Esophagus (tissue), 2 donors: ENCODE measurements around the gene TBXA2R. TPM values are rescaled to one million over a fixed set of nuclear protein-coding genes. Genes with fewer than 3 reads are reported as not detected.

Experiments used
- H3K27ac ChIP-seq, 2 donors: one replicate each; pipeline ENCODE4 v1.5.1; 2013; ENCODE audit warnings: low read depth in 2 of 2, mild to moderate bottlenecking in 2 of 2, inconsistent platforms in 1 of 2, low read length in 1 of 2, moderate library complexity in 1 of 2
- H3K27me3 ChIP-seq, 2 donors: one replicate each; pipeline ENCODE4 v1.6.1; 2013; ENCODE audit warnings: low read length in 2 of 2, control low read depth in 1 of 2, mild to moderate bottlenecking in 1 of 2; ENCODE audit not compliant: insufficient read depth in 2 of 2, control insufficient read depth in 1 of 2
- H3K36me3 ChIP-seq, 2 donors: one replicate each; pipeline ENCODE4 v1.6.1; 2013; ENCODE audit warnings: low read length in 1 of 2; ENCODE audit not compliant: control insufficient read depth in 2 of 2, insufficient read depth in 2 of 2
- H3K4me1 ChIP-seq, 2 donors: one replicate each; pipeline ENCODE4 v1.6.1; 2013; ENCODE audit warnings: low read length in 1 of 2; ENCODE audit not compliant: control insufficient read depth in 2 of 2, insufficient read depth in 2 of 2
- H3K4me3 ChIP-seq, 2 donors: one replicate each; pipeline ENCODE4 v1.5.1; 2013; ENCODE audit warnings: low read length in 2 of 2, mild to moderate bottlenecking in 2 of 2, low read depth in 1 of 2, moderate library complexity in 1 of 2
- H3K9me3 ChIP-seq, 2 donors: one replicate each; pipeline ENCODE4 v1.6.1; 2013; ENCODE audit warnings: mild to moderate bottlenecking in 2 of 2, low read depth in 1 of 2, low read length in 1 of 2, moderate library complexity in 1 of 2; ENCODE audit not compliant: control insufficient read depth in 2 of 2, insufficient read depth in 1 of 2
- WGBS, 2 donors: extraction: QIAGEN DNeasy Blood & Tissue Kit; methylation state at CpG; one replicate each; pipeline ENCODE4 v1.1.7; 2013; 5-methylcytosine and 5-hydroxymethylcytosine counted together
- polyA plus RNA-seq, 2 donors: library from polyadenylated mRNA; stranded (reverse); fragments of 200-250 nt; gene quantifications; one replicate each; pipeline ENCODE4 v1.2.3, GENCODE V29; 2013
- donor health status: healthy with polysubstance abuse.
- donor health status: Bipolar disorder and iron deficiency.

TBXA2R gene
- polyA plus RNA-seq, 2 donors, result 0.59 to 0.64 TPM

GRCh38 chr19:3607303-3608078 lies 816 bp upstream of the TBXA2R start:
- H3K27ac ChIP-seq, result peak overlapping the region; percentile 53 to 57
- H3K9me3 ChIP-seq, result no peaks in the 10 kb centered on the region
- WGBS, 2 donors, result 24 to 33% methylated on average over 22 of the region's 22 CpGs
- peaks cover 0 to 20% of the 10 kb centered on the region in 2 donors for H3K36me3 ChIP-seq
- H3K4me3 ChIP-seq, result peak overlapping the region in 1 of 2 donors; percentile 38
- H3K4me1 ChIP-seq, result peaks cover 8 to 10% of the 10 kb centered on the region in 2 donors
- no peaks in the 10 kb centered on the region for H3K27me3 ChIP-seq

- Histone ChIP-seq H3K4me3 (peak overlapping the region; percentile 38 to 43), H3K9me3 (no peaks in the 10 kb centered on the region), H3K27me3 (no peaks in the 10 kb centered on the region), H3K36me3 (peaks cover 0 to 7% of the 10 kb centered on the region in 2 donors), H3K27ac (peak overlapping the region; percentile 57 to 68), H3K4me1 (peaks cover 8 to 10% of the 10 kb centered on the region in 2 donors)
- 3 to 7% methylated on average over 35 of the region's 35 CpGs for WGBS, 2 donors
These were observed 443 bp downstream of the TBXA2R start for GRCh38 chr19:3606174-3606689.

- Histone ChIP-seq H3K4me1 (peaks cover 8 to 10% of the 10 kb centered on the region in 2 donors), H3K36me3 (peaks cover 0 to 3% of the 10 kb centered on the region in 2 donors), H3K9me3 (no peaks in the 10 kb centered on the region), H3K27me3 (no peaks in the 10 kb centered on the region), H3K4me3 (peak overlapping the region in 1 of 2 donors; percentile 38), H3K27ac (no peak overlapping the region)
- WGBS, 2 donors, result 31 to 41% methylated on average over 5 of the region's 5 CpGs
These were observed 905 bp downstream of the TBXA2R start for GRCh38 chr19:3605770-3606169.

GRCh38 chr19:3605361-3605760 lies 1.3 kb downstream of the TBXA2R start:
- no peak overlapping the region for H3K4me3 ChIP-seq
- no peak overlapping the region for H3K27ac ChIP-seq
- H3K36me3 ChIP-seq, result peaks cover 0 to 3% of the 10 kb centered on the region in 2 donors
- H3K9me3 ChIP-seq, result no peaks in the 10 kb centered on the region
- H3K27me3 ChIP-seq, result no peaks in the 10 kb centered on the region
- H3K4me1 ChIP-seq, result peaks cover 8 to 10% of the 10 kb centered on the region in 2 donors
- 60 to 65% methylated on average over 3 of the region's 3 CpGs for WGBS, 2 donors

GRCh38 chr19:3604987-3605343 lies 1.7 kb downstream of the TBXA2R start:
- H3K4me3 ChIP-seq, result no peak overlapping the region

GRCh38 chr19:3604227-3604986 lies 2.3 kb downstream of the TBXA2R start:
- peaks cover 6 to 10% of the 10 kb centered on the region in 2 donors for H3K4me1 ChIP-seq
- H3K27me3 ChIP-seq, result no peaks in the 10 kb centered on the region
- H3K4me3 ChIP-seq, result no peak overlapping the region
- peak overlapping the region; percentile 21 to 27 for H3K27ac ChIP-seq
- H3K9me3 ChIP-seq, result no peaks in the 10 kb centered on the region
- no peaks in the 10 kb centered on the region for H3K36me3 ChIP-seq
- WGBS, 2 donors, result 63 to 76% methylated on average over 24 to 27 of the region's 27 CpGs

More at GRCh38 chr19:3604987-3605343, 1.7 kb downstream of the TBXA2R start:
- Histone ChIP-seq H3K4me1 (peaks cover 6 to 10% of the 10 kb centered on the region in 2 donors), H3K27ac (peak overlapping the region in 1 of 2 donors; percentile 21), H3K9me3 (no peaks in the 10 kb centered on the region), H3K36me3 (no peaks in the 10 kb centered on the region), H3K27me3 (no peaks in the 10 kb centered on the region)
- WGBS, 2 donors, result 55 to 63% methylated on average over 11 of the region's 11 CpGs

GRCh38 chr19:3603121-3603811 lies 3.4 kb downstream of the TBXA2R start:
- Histone ChIP-seq H3K27ac (peak overlapping the region; percentile 25 to 35), H3K36me3 (no peaks in the 10 kb centered on the region), H3K27me3 (no peaks in the 10 kb centered on the region), H3K4me1 (peaks cover 5 to 6% of the 10 kb centered on the region in 2 donors), H3K4me3 (no peak overlapping the region), H3K9me3 (no peaks in the 10 kb centered on the region)
- 61% methylated on average over 23 of the region's 23 CpGs for WGBS, 2 donors

GRCh38 chr19:3601021-3601420 lies 5.7 kb downstream of the TBXA2R start:
- no peak overlapping the region for H3K4me3 ChIP-seq
- H3K36me3 ChIP-seq, result no peaks in the 10 kb centered on the region
- 75 to 79% methylated on average over 12 of the region's 12 CpGs for WGBS, 2 donors
- H3K9me3 ChIP-seq, result no peaks in the 10 kb centered on the region
- H3K27ac ChIP-seq, result no peak overlapping the region
- H3K4me1 ChIP-seq, result peaks cover 0 to 2% of the 10 kb centered on the region in 2 donors
- H3K27me3 ChIP-seq, result no peaks in the 10 kb centered on the region

- H3K4me3 ChIP-seq, result no peak overlapping the region
- no peaks in the 10 kb centered on the region for H3K27me3 ChIP-seq
- no peaks in the 10 kb centered on the region for H3K4me1 ChIP-seq
- no peak overlapping the region for H3K27ac ChIP-seq
- 86 to 92% methylated on average over 27 to 28 of the region's 28 CpGs for WGBS, 2 donors
- H3K36me3 ChIP-seq, result no peaks in the 10 kb centered on the region
- H3K9me3 ChIP-seq, result no peaks in the 10 kb centered on the region
These were observed 6.9 kb downstream of the TBXA2R start for GRCh38 chr19:3599776-3600187.
